ENCODE data around the gene TECPR2.

DNA sequence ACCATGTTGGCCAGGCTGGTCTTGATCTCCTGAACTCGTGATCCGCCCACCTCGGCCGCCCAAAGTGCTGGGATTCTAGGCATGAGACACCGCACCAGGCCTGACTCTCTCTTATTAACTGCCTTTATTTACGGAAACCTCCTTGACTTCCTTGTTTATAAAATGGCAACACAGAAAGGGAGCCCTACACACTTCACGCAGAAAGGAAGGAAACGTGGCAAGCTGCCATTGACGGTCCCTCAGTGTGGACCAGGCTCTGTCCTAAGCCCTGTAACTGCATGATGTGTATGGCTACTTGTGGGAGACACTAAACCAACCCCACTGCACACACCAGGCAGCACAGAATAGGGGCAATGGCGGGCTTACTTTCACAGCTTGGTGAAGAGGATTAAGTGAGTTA lies 11.7 kb upstream of the TECPR2 start:
- TF ChIP-seq, protein P1, sequence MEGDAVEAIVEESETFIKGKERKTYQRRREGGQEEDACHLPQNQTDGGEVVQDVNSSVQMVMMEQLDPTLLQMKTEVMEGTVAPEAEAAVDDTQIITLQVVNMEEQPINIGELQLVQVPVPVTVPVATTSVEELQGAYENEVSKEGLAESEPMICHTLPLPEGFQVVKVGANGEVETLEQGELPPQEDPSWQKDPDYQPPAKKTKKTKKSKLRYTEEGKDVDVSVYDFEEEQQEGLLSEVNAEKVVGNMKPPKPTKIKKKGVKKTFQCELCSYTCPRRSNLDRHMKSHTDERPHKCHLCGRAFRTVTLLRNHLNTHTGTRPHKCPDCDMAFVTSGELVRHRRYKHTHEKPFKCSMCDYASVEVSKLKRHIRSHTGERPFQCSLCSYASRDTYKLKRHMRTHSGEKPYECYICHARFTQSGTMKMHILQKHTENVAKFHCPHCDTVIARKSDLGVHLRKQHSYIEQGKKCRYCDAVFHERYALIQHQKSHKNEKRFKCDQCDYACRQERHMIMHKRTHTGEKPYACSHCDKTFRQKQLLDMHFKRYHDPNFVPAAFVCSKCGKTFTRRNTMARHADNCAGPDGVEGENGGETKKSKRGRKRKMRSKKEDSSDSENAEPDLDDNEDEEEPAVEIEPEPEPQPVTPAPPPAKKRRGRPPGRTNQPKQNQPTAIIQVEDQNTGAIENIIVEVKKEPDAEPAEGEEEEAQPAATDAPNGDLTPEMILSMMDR (IDR thresholded peaks at IDR 0.05), result no peak
- TF ChIP-seq POLR2A (IDR thresholded peaks at IDR 0.05; ENCODE audit: low read depth) (no peak), EP300 (IDR thresholded peaks at IDR 0.05) (no peak)
